A204.1 (cell line): ENCODE results near the gene MPRIP.

Experiments used
- FAIRE-seq: peaks from 2 replicates; lab custom pipeline; 2012; peaks lifted over from hg19 to GRCh38; lab: Jason Lieb, UNC

Gene MPRIP

GRCh38 chr17:17242246-17242645 is 200.0 kb downstream of the MPRIP start:
- no peak for FAIRE-seq
